SKM-1 treated with dmso at 0.1 percent for 144 hours (cell line): ENCODE measurements around the gene SLC7A1.

Experiments
- DNase-seq: peaks from one replicate; lab custom pipeline; 2025; ENCODE audit not compliant: unreplicated experiment; lab: John Stamatoyannopoulos, UW

Gene SLC7A1

GRCh38 chr13:29465741-29466293 is 129.7 kb downstream of the SLC7A1 start:
- DNase-seq, result no peak

- DNase-seq, result no peak
Measured at GRCh38 chr13:29464105-29464679, 131.3 kb downstream of the SLC7A1 start.

- no peak for DNase-seq
Measured at GRCh38 chr13:29459813-29460355, 135.6 kb downstream of the SLC7A1 start.
